ENCODE results near the gene PCGF1. TPM values are rescaled to one million over a fixed set of nuclear protein-coding genes. Genes with fewer than 3 reads are reported as not detected.

The PCGF1 gene
- total and polyA plus RNA-seq, 9 of the 15 experiments (the other 6 are each of a cell fraction or from before 2014, with no cell fraction given), result 20.3 to 45.7 (median 29.3) TPM

GRCh38 chr2:74502147-74502719, 5.3 kb downstream of the PCGF1 start (continued):
- TF ChIP-seq ZNF263 (CRISPR knock-in tag; IDR thresholded peaks at IDR 0.05; ENCODE audit: borderline replicate concordance) (peak; percentile 27; the same call in 1 of the 2 replicates), CBFB (CRISPR knock-in tag; IDR thresholded peaks at IDR 0.05) (no peak), ZNF740 (CRISPR knock-in tag; IDR thresholded peaks at IDR 0.05) (no peak), ZNF740 (tag; IDR thresholded peaks at IDR 0.05) (peak in 1 of 2 experiments; percentile 23; a peak in 1 of 4 replicates), SIN3A (IDR thresholded peaks at IDR 0.05; ENCODE audit: borderline replicate concordance in 2 of 2, control insufficient read depth in 1 of 2, low read depth in 2 of 2, low read length in 2 of 2) (0 out of 4 replicates have a peak, but pooled peaks of 1 of the 2 experiments have one; percentile 22), MNT (conservative IDR thresholded peaks at IDR 0.05) (peak in 1 of 2 experiments; percentile 34; a peak in 2 of 4 replicates), MAFG (tag; conservative IDR thresholded peaks at IDR 0.05) (no peak), FOXJ2 (tag; IDR thresholded peaks at IDR 0.05) (no peak), ZNF140 (CRISPR knock-in tag; IDR thresholded peaks at IDR 0.05) (no peak), NR2C2 (CRISPR knock-in tag; IDR thresholded peaks at IDR 0.05) (0 out of 2 replicates have a peak, but pooled peaks have one; percentile 2), NR2C2 (tag; IDR thresholded peaks at IDR 0.05) (peak; percentile 96), MTF1 (CRISPR knock-in tag; IDR thresholded peaks at IDR 0.05; ENCODE audit: borderline replicate concordance) (no peak), FOXM1 (IDR thresholded peaks at IDR 0.05; ENCODE audit: low read depth) (peak; percentile 8; the same call in 1 of the 2 replicates), FOXM1 (CRISPR knock-in tag; IDR thresholded peaks at IDR 0.05; ENCODE audit: low read depth) (no peak), MTA2 (IDR thresholded peaks at IDR 0.05; ENCODE audit: low read depth) (0 out of 2 replicates have a peak, but pooled peaks have one; percentile 8), SETDB1 (IDR thresholded peaks at IDR 0.05; ENCODE audit: low read length) (no peak), ZNF324 (CRISPR knock-in tag; IDR thresholded peaks at IDR 0.05) (no peak), NCOR1 (IDR thresholded peaks at IDR 0.05) (peak; percentile 63), POLR2AphosphoS5 (IDR thresholded peaks at IDR 0.05; ENCODE audit: control insufficient read depth, insufficient read depth, low read depth, low read length) (peak; percentile 24; the same call in 1 of the 2 replicates), KDM2B (CRISPR knock-in tag; IDR thresholded peaks at IDR 0.05) (no peak), EGR1 (conservative IDR thresholded peaks at IDR 0.05) (peak; percentile 94), MEF2D (tag; conservative IDR thresholded peaks at IDR 0.05; ENCODE audit: low read depth) (no peak)
- TF ChIP-seq, protein P1, sequence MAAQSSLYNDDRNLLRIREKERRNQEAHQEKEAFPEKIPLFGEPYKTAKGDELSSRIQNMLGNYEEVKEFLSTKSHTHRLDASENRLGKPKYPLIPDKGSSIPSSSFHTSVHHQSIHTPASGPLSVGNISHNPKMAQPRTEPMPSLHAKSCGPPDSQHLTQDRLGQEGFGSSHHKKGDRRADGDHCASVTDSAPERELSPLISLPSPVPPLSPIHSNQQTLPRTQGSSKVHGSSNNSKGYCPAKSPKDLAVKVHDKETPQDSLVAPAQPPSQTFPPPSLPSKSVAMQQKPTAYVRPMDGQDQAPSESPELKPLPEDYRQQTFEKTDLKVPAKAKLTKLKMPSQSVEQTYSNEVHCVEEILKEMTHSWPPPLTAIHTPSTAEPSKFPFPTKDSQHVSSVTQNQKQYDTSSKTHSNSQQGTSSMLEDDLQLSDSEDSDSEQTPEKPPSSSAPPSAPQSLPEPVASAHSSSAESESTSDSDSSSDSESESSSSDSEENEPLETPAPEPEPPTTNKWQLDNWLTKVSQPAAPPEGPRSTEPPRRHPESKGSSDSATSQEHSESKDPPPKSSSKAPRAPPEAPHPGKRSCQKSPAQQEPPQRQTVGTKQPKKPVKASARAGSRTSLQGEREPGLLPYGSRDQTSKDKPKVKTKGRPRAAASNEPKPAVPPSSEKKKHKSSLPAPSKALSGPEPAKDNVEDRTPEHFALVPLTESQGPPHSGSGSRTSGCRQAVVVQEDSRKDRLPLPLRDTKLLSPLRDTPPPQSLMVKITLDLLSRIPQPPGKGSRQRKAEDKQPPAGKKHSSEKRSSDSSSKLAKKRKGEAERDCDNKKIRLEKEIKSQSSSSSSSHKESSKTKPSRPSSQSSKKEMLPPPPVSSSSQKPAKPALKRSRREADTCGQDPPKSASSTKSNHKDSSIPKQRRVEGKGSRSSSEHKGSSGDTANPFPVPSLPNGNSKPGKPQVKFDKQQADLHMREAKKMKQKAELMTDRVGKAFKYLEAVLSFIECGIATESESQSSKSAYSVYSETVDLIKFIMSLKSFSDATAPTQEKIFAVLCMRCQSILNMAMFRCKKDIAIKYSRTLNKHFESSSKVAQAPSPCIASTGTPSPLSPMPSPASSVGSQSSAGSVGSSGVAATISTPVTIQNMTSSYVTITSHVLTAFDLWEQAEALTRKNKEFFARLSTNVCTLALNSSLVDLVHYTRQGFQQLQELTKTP (IDR thresholded peaks at IDR 0.05; ENCODE audit: low read depth in 1 of 2, partially characterized antibody in 2 of 2), result no peak

All from K562 (cell line).